Stomach (tissue), 9 donors: ENCODE data around the gene DVL3. TPM values are rescaled to one million over a fixed set of nuclear protein-coding genes. Genes with fewer than 3 reads are reported as not detected.

ENCODE experiments used
- DNase-seq, 2 donors: peaks; one replicate each; pipeline versions ENCODE4 v3.0.0 to v3.0.0-alpha.2; 2013 to 2019
- H3K27ac ChIP-seq, 5 donors: fragments of 200-600 bp in 4 of 5; sonication (generic) in 4 of 5; one replicate each; pipeline ENCODE4 v1.5.1; 2013 to 2019; ENCODE audit warnings: mild to moderate bottlenecking in 1 of 5, moderate library complexity in 1 of 5
- H3K27me3 ChIP-seq, 3 donors: fragments of 200-600 bp; sonication (generic); one replicate each; pipeline ENCODE4 v1.5.1; 2017 to 2019; ENCODE audit warnings: mixed run types in 1 of 3
- H3K36me3 ChIP-seq, 4 donors: fragments of 200-600 bp; sonication (generic); 1 replicate in 3 of 4; 2 replicates in 1 of 4; pipeline ENCODE4 v1.5.1; 2016 to 2019
- H3K4me1 ChIP-seq, 4 donors: fragments of 200-600 bp; sonication (generic); one replicate each; pipeline ENCODE4 v1.5.1; 2016 to 2019
- H3K4me3 ChIP-seq, 4 donors: fragments of 200-600 bp; sonication (generic) in 3 of 4; one replicate each; pipeline ENCODE4 v1.5.1; 2016 to 2019; ENCODE audit warnings: mild to moderate bottlenecking in 1 of 4
- H3K9me3 ChIP-seq, 4 donors: fragments of 200-600 bp; sonication (generic); one replicate each; pipeline ENCODE4 v1.5.1; 2016 to 2019
- CTCF ChIP-seq, 7 experiments: fragments of 450-650 bp in 4 of 7; fragments of 200-600 bp in 3 of 7; sonication (generic) in 3 of 7; IDR thresholded peaks; one replicate each; pipeline ENCODE4 v1.5.1; 2016 to 2019; ENCODE audit warnings: antibody characterized with exemption in 7 of 7, control low read depth in 2 of 7, mild to moderate bottlenecking in 1 of 7
- EP300 ChIP-seq: sonication (generic); formaldehyde crosslinking; IDR thresholded peaks from one replicate; pipeline ENCODE4 v1.6.1; 2017; ENCODE audit warnings: antibody characterized with exemption
- POLR2A ChIP-seq, 4 donors: fragments of 450-650 bp; IDR thresholded peaks; one replicate each; pipeline ENCODE4 v1.6.1; 2016; ENCODE audit warnings: antibody characterized with exemption in 4 of 4, control low read depth in 2 of 4, mild to moderate bottlenecking in 1 of 4, moderate library complexity in 1 of 4
- POLR2AphosphoS5 ChIP-seq, 3 donors: sonication (generic); formaldehyde crosslinking; IDR thresholded peaks; one replicate each; pipeline ENCODE4 v1.6.1; 2016; ENCODE audit warnings: antibody characterized with exemption in 3 of 3
- WGBS, 5 donors: extraction: QIAGEN DNeasy Blood & Tissue Kit in 3 of 5; methylation state at CpG; one replicate each; pipeline versions ENCODE4 v1.1.5 to v1.1.7; 2013 to 2018; 5-methylcytosine and 5-hydroxymethylcytosine counted together
- intact Hi-C: fragments of 100-400 bp; cut with DNase I; formaldehyde crosslinking; loops from one replicate; pipeline ENCODE4 v1.15.1; 2023; ENCODE audit warnings: low total_unique reads
- polyA plus RNA-seq, 3 donors: library from polyadenylated mRNA; stranded (reverse); fragments of 200-250 nt; gene quantifications; one replicate each; pipeline ENCODE4 v1.2.3, GENCODE V29; 2013
- total RNA-seq, 5 donors: library from RNA; depleted of rRNA; stranded (reverse); fragments of >200 nt; gene quantifications; one replicate each; pipeline versions ENCODE4 v1.1.0 to v1.2.3, GENCODE V29; 2014 to 2016
- donor health status: healthy with polysubstance abuse.
- donor health status: Bipolar disorder and iron deficiency.
- donor health status: healthy.

DVL3 gene
- total and polyA plus RNA-seq, 8 donors, result 21.2 to 107 (median 40.2) TPM

GRCh38 chr3:184155644-184156521 lies 706 bp downstream of the DVL3 start:
- 0 to 1% (median 0%) methylated on average over 34 to 47 of the region's 47 CpGs for WGBS, 5 donors
- H3K27ac ChIP-seq, result peak overlapping the region; percentile 78 to 95 (median 91)
- no peaks in the 10 kb centered on the region for H3K27me3 ChIP-seq
- peak overlapping the region; percentile 61 to 95 (median 78) for H3K4me3 ChIP-seq
- no peak for TF ChIP-seq POLR2AphosphoS5 (IDR thresholded peaks at IDR 0.05)
- no peaks in the 10 kb centered on the region for H3K36me3 ChIP-seq
- intact Hi-C loops, result no loop called here
- H3K4me1 ChIP-seq, result peaks cover 42 to 71% (median 58%) of the 10 kb centered on the region in 4 donors
- H3K9me3 ChIP-seq, result no peaks in the 10 kb centered on the region
- DNase-seq, result peak in 1 of 2 donors; percentile 49

- Histone ChIP-seq H3K36me3 (no peaks in the 10 kb centered on the region), H3K4me1 (peaks cover 44 to 78% (median 63%) of the 10 kb centered on the region in 4 donors), H3K27me3 (no peaks in the 10 kb centered on the region), H3K27ac (peak overlapping the region; percentile 78 to 95 (median 91)), H3K4me3 (peak overlapping the region; percentile 61 to 95 (median 78)), H3K9me3 (no peaks in the 10 kb centered on the region)
- peak in 1 of 2 donors; percentile 90 for DNase-seq
- WGBS, 5 donors, result 2 to 9% (median 4%) methylated on average over 5 to 6 of the region's 6 CpGs
- TF ChIP-seq CTCF (IDR thresholded peaks at IDR 0.05) (no peak), POLR2A (IDR thresholded peaks at IDR 0.05) (no peak), POLR2AphosphoS5 (IDR thresholded peaks at IDR 0.05) (no peak), EP300 (no peak)
- intact Hi-C loops, result no loop called here
These were observed 1.4 kb downstream of the DVL3 start for GRCh38 chr3:184156522-184156955.

- H3K27me3 ChIP-seq, result no peaks in the 10 kb centered on the region
- TF ChIP-seq CTCF (IDR thresholded peaks at IDR 0.05), result no peak
- TF ChIP-seq EP300, result no peak
- DNase-seq, result no peak
- intact Hi-C loops, result no loop called here
- peak overlapping the region; percentile 78 to 95 (median 91) for H3K27ac ChIP-seq
- H3K4me1 ChIP-seq, result peaks cover 44 to 81% (median 66%) of the 10 kb centered on the region in 4 donors
- H3K4me3 ChIP-seq, result peak overlapping the region; percentile 61 to 95 (median 78)
- H3K9me3 ChIP-seq, result no peaks in the 10 kb centered on the region
- H3K36me3 ChIP-seq, result peaks cover 0 to 5% (median 2%) of the 10 kb centered on the region in 4 donors
These were observed 2.0 kb downstream of the DVL3 start for GRCh38 chr3:184157206-184157605.

- Histone ChIP-seq H3K9me3 (no peaks in the 10 kb centered on the region), H3K27ac (peak overlapping the region in 4 of 5 donors; percentile 4 to 91 (median 68)), H3K4me1 (peaks cover 44 to 87% (median 67%) of the 10 kb centered on the region in 4 donors), H3K27me3 (no peaks in the 10 kb centered on the region), H3K36me3 (peaks cover 4 to 15% (median 14%) of the 10 kb centered on the region in 4 donors), H3K4me3 (peak overlapping the region in 1 of 4 donors; percentile 79)
- 64 to 82% (median 76%) methylated on average over 4 of the region's 4 CpGs for WGBS, 5 donors
- TF ChIP-seq POLR2A (IDR thresholded peaks at IDR 0.05) (no peak), CTCF (IDR thresholded peaks at IDR 0.05) (no peak), POLR2AphosphoS5 (IDR thresholded peaks at IDR 0.05) (no peak), EP300 (no peak)
- DNase-seq, result no peak
- intact Hi-C loops, result no loop called here
These were observed 3.2 kb downstream of the DVL3 start for GRCh38 chr3:184158404-184158803.
